HL-60/S4 (cell line): ENCODE measurements around the gene R3HCC1L.

ENCODE experiments used
- in situ Hi-C: fragments of 300-500 bp; cut with MboI; formaldehyde crosslinking; loops from 2 replicates; pipeline ENCODE4 v1.14.3; 2022; ENCODE audit warnings: low sequenced_read_pairs

The R3HCC1L gene

DNA sequence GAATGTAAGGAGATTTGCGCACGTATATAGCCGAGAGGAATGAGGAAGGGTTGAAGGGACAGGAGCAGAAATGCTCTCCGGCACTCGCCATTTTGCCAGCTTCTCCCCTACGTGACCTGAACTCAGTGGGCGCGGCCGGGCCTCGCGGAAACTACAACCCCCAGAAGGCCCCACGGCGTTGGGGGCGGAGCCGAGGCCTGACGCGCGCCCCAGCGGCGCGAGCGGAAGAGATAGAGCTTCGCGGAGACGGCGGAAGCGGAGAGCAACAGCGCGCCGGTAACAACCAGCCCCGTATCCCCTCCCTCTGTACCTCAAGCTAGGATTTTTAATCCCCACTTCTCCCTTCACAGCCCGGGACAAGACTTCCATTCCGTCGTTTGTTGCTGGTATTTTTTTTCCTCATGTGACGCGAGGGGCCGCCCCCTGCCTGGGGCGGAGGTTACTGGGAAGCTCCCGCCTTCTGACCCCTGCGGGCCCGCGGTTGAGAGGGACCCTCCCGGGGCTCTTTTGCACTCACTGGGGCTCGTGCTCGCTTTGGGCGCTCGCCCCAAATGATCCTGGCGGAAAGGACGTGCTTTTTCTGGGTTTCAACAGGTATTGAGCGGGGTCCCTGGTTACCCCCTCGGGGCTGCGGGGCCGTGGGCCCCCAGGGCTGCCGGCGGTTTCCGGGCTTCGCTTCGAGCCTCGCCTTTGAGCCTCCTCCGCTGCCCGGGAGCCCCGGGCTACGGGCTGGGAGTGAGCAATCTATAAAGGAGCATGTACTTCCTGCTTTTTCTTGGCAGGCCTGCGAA is at the start of gene R3HCC1L:
Gene R3HCC1L (plus strand): TSS at position 227 of the 791 bp plus-strand sequence. CDS start 73,458 bp downstream, outside the sequence.
- in situ Hi-C loops: no loop called here

DNA sequence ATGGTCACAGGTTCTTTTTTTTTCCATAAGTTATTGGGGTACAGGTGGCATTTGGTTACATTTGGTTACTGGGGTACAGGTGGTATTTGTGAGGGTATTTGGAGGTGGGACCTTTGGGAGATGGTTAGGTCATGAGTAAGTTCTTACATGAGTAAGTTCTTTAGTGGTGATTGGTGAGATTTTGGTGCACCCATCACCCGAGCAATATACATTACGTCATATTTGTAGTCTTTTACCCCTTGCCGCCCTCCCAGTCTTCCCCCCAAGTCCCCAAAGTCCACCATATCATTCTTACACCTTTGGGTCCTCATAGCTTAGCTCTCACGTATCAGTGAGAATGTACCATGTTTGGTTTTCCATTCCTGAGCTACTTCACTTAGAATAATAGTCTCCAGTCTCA is 49.2 kb upstream of the R3HCC1L start:
- in situ Hi-C loops: no loop called here

DNA sequence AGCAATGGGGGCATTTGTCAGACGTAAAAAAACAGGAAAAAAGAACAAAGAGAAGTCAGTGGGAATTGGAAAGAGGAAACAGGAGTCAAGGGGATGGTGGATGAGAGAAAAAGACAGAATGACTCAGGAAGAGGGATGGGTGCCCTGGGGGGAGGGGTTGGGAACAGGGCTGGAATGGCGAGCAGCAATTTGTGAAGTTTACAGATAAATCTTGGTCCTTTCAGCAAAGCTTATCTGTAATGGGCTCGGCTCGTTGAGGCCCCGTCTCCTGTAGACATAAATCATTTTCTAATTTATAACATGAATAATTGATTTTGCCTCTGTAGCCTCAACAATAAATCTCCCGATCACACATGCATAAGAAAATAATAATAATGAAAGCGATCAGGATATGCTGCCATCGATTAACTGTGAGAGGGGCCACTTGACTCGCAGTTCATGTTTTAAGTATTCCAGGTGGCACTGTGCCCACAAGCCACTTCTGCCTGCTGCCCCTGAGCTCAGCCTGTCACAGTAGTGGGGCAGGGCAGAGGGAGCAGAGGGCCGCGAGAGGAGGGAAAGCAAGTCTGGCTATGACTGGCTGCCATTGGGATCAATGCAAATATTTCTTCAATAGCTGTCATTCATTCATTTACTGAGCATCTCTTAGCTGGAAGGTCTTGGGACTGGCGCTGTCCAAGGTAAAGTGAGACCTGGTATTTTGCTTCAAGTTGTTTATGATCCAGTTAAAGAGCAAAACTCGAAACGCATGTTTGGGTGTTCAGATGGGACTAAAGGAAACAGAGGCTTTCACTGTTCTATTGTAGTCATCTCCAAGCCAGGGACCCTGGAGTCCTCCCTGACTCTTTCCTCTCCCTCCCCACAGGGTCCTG is 47.4 kb upstream of the R3HCC1L start:
- in situ Hi-C loops: no loop called here

DNA sequence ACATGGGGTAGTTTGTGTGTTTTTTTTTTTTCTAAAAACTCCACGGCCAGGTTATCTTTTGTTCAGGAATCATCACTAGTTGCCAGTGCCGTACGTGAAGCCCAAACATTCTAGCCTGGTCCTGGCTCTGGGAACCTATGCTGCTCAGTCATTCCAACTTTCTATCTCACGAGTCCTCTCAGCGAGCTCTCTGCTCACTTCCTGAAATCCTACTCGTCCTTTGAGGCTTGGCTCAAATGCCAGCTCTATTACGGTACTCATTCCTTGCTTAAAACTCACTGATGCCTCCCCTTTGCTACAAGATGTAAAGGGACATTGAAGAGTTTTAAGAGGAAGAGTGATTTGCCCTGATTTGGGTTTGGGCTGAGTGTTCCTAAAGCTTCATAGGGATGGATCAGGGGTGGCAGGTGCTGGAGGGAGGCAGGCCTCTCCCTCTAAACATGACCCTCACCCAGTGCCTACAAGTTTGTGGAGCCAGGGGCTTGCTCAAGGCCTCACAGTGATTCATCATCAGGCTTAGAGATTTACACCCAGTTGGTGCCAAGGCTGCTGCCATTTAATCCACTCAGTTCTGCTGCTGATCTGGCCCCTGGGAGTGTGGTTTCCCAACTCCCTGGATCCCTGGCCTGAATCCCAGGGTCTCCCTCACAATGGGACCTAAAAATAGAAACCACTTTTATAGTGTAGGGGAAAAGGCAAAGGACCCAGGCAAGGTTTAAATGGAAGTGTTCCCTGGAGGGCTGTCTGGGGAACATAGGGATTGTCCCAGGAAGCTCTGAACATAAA is 46.1 kb upstream of the R3HCC1L start:
- in situ Hi-C loops: no loop called here

DNA sequence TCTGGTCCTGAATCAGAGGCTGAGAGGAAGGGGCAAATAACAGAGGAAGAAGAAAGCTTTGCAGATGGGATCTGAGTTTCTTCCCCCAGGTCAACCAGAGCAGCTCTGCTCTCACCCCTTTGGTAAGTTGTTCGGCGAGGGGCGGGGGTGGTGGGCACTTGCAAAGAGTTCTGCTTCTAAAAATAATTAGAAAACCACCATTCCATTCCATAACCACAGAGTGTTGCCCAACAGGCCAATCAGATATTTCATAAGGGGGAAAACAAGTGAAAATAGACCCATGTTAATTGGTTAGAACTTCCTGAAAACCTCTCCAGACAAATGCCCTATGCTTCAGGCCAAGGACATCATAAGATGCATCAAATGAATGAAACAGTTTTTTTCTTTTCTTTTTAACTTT is 43.6 kb upstream of the R3HCC1L start:
- in situ Hi-C loops: no loop called here

DNA sequence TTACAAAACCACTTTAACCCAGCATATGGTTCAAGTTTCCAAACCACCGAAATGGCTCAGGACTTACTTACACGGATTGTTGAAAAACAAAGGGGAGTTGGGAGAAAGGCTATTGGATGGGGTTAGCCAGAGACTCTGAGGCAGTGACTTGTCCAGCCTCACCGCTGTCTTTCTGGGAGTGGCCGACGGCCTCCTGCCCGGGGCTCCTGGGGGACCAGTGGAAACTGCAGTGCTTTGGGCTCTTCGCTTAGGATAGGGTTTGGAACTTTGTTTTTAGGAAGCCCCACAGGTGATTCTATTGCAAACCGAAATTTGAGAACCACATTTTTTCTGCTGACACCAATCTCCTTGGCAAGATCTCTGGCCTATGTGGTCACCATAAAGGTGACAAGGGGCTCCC is 38.1 kb upstream of the R3HCC1L start:
- in situ Hi-C loops: no loop called here

DNA sequence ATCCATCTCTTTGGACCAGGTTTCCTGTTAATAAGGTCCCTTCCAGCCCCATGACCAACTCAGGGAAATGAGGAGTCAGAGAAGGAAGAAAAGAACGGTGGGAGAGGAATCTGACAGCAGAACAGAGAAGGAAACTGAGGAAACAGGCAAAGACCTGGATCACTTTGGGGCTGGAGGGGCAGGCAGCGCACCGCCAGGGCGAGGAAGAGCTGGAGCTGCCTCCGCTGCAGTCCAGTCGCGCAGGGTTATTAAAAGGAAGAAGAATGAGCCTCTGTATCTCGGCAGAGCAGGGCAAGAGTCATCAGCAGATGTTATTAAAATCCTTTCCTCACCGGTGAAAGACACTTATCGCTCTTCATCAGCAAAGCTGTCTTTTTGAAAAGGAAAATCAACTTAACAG is 37.7 kb upstream of the R3HCC1L start:
- in situ Hi-C loops: no loop called here

DNA sequence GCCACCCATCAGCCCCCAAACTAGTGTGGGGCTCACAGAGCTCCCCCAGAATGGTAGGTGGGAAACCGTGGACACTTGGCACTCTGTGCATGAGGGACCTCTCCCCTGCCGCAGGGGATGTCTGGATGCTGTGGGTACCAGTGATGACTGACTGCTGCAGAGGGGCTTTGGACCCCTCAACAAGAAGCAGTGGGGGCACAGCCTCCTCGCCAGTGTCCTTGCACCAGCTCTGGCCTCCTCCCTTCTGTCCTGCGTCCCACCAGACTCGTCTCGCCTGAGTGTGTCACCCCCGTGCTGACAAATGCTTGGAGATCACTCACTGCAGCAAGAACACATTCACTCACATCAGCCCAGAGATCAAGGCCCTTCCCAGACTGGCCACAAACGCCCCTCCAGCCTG is 37.3 kb upstream of the R3HCC1L start:
- in situ Hi-C loops: no loop called here

DNA sequence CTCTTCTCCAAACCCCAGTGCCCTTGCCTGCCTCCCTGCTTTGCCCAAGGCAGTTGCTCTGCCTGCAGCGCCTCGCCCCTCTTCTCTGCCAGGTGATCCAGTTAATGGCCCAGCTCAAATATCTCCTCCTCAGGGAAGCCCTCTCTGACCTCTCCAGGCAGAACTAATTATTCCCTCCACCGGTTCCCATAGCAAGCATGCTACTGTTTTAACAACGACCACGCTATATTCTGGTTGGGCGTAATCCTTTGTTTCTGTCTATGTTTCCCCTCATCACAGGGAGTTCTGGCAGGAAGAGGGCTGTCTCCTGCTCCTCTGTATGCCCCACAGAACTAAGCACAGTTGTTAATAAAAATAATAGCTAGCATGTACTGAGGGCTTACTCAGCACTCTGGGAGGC is 36.8 kb upstream of the R3HCC1L start:
- in situ Hi-C loops: no loop called here

DNA sequence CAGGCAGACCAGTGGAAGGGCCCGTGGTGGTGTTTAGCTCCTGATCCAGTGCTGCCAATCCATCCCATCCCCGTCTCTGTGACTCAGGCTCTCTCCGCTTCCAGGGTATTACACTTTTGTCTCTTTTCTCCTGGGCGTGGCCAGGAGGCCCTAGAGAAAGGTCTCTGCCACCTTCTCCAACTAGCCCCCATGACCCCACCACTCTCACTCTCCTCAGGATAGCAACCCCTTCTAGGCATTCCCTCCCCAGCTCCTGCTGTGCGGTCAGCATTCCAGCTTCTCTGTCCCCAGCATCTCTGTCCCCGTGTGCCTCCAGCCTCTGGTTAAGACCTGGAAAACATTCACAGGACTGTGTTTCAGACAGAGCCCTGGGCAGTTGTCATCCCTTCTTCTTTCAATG is 36.2 kb upstream of the R3HCC1L start:
- in situ Hi-C loops: no loop called here

DNA sequence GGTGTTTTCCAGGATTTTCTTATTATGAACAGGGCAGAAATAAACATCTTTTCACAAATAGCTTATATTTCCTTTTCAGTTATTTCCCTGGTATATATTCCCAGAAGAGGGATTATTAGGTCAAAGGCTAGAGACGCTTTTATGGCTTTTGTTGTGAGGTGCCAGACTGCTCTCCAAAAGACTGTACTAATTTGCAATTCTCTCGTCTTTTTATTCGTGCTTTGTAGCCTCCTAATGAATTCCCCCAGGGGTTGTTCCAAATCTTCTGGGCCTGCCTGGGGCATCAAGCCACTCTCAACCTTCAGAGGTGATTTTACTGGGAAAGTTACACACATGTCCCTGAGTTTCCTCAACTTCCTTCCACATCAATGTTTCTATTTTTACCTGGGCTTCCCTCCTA is 34.0 kb upstream of the R3HCC1L start:
- in situ Hi-C loops: no loop called here

DNA sequence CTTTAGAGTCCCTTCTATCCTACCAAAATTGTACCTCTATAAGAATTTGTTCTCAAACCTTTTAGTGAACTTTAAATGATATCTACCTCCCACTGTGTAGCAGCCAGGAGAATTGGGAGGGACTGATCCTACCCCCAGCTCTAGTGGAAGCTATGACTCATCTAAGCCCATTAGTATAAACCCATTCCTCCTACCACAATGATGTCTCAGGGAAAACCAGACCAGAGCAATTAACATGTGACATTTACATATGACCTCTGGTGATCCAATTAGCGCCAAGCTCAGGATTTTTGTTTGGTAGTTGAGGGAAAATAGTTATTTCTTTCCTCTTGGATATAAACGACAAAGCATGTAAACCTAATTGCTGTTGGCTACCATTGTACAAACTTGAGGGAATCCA is 33.1 kb upstream of the R3HCC1L start:
- in situ Hi-C loops: no loop called here

DNA sequence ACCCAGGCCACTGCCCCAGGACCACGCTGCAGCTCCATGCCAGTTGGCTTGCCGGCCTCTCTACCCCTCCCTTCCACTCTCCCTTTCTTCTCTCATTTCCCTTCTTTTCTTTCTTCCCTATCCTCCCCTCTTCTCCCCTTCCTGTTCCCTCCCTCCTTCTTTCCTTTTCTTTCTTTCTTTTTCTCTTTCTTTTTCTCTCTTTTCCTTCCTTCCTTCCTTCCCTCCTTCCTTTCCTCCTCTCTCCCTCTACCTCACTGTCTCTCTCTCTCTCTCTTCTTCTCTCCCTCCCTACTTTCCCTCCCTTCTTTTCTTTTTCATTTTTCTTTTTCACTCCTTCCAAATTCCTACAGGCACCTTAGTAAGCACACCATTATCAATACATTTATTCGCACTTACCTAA is 30.3 kb upstream of the R3HCC1L start:
- in situ Hi-C loops: no loop called here

DNA sequence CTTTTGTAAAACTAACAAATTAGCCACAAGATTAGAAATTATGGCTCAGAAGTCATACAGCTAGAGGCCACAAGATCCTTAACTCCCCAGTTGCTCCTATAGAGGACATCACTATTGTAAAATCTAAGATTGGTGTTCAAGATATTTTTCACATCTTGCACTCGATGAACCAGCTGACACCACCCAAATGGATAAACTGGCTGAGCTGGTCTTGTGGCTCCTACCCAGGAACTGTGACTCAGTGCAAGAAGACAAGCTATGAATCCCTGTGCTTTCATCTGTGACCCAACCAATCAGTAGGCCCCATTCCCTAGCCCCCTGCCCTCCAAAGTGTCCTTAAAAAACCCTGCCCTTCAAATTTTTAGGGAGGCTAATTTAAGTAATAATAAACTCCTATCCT is 27.9 kb upstream of the R3HCC1L start:
- in situ Hi-C loops: no loop called here

DNA sequence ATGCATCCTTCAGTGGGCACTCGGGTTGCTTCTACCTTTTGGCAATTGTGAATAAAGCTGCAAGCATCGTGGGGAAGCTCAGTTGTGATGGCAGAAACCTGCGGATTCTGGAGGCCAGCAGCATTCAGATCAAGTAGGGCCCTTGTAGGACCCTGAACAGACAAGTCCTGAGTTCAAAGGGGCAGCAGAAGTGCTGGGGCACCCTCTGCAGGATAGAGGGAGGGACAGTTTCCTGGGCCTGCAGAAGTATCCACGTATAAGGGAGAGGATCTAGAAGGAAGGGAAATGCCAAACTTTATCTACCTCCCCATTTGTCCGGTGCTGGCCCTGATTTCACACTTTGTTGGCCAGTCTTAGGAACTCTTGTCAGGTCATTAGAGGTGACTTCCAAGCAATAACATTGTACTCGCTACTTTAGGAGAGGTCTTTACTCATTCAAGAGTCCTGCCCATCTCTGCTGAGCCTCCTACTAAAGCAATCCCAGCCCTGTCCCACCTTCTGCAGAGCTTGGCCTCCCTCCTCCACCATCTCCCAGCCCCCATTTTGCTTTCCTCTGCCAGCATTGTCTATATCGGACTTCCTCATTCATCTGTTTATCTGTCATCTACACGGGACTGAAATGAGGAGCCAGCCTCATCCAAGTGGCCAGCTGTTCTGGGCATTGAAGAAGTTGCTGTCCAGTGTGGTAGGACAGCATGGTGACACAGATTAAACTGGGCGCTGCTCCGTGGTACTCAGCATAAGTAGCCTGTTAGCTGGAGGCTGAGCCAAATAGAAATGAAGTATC is 26.6 kb upstream of the R3HCC1L start:
- in situ Hi-C loops: no loop called here

DNA sequence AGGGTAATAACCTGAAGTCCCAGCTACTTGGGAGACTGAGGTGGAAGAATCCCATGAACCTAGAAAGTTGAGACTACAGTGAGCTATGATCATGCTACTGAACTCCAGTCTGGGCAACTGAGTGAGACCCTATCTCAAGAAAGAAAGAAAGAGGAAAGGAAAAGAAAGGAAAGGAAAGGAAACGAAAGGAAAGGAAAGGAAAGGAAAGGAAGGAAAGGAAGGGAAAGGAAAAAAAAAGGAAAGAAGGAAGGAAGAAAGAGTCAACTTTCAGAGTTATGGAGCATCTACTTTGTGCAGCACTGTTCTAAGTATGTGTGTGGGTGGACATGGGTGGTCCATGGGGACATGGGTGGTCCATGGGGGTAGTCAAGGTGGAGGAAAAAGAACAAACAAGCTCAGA is 24.1 kb upstream of the R3HCC1L start:
- in situ Hi-C loops: no loop called here

DNA sequence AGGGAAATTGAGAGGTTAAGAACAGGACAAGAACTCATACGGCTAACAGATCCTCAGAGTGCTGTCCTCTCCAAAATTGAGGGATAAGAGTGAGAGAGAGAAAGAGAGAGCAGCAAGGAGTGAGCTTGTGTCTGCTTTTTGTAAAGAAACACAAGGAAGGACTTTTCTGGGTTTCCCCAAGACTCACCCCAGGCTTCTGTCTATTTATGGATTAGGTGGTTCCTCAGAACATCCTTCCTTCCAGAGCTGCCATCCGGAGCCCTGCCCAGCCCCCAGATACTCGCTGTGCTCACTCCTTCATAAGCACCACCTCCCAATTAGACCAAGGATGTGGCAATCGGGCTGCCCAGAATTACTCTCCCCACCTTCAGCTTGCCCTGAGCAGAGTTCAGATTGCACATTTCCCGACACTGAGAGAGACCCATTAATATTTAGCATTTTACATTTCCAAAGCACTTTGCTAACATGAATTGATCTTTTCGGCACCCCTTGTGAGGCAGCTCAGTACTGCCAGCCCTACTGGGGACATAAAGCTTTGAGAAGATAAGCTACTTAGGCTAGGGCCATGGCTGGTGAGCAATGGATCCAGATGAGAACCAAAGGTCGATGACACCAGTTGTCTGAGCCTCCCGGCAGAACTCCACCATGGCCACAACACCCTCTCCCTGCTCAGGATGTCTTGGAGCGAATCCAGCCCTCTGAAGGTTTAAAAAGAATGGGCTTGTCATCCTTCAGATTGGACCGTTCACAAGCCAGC is 19.2 kb upstream of the R3HCC1L start:
- in situ Hi-C loops: no loop called here

DNA sequence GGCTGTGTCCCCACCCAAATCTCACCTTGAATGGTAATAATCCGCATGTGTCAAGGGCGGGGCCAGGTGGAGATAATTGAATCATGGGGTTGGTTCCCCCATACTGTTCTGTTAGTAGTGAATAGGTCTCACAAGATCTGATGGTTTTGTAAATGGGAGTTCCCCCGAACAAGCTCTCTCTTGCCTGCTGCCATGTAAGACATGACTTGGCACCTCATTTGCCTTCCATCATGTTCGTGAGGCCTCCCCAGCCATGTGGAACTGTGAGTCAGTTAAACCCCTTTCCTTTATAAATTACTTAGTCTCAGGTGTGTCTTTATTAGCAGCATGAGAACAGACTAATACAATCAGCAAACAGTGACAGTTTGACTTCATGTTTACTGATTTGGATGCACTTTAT is 14.6 kb upstream of the R3HCC1L start:
- in situ Hi-C loops: no loop called here

DNA sequence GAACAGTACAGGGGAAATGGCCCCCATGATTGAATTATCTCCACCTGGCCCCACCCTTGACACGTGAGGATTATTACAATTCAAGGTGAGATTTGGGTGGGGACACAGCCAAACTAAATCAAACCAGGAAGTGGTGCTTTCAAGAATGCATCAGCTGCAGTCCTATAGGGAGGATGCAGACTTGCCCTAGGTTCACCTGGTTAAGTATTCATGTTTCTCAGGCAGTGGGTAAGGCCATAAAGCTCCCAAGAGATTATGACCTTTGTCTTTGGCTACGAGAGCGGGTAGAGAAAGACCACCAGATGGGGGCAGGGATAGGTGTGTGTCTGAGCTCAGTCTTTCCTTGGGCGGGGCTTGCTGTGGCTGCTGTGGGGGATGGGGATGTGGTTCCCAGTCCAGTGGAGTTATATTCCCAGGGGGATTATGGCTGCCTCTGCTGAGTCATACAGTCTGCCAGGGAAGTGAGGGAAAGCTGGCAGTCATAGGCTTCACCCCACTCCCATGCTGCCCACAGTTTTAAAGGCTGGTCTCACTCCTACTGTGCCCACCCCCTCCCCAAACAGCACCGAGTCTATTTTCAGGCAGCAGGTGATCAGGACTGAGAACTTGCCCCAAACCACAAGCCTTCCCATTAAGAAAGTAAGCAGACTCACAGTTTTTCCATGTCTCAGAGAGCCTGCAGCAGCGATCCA is 8.4 kb upstream of the R3HCC1L start:
- in situ Hi-C loops: no loop called here
